Uterus (tissue), 2 donors: Measurements from ENCODE around the gene WDFY4.

Experiments used
- POLR2A ChIP-seq, 2 donors: fragments of 450-650 bp; IDR thresholded peaks; one replicate each; pipeline ENCODE4 v1.6.1; 2016; ENCODE audit warnings: antibody characterized with exemption in 2 of 2, mild to moderate bottlenecking in 1 of 2, moderate library complexity in 1 of 2
- TF ChIP-seq, protein P1 (sequence below), 4 experiments: fragments of 200-600 bp in 2 of 4; fragments of 450-650 bp in 2 of 4; sonication (generic) in 2 of 4; IDR thresholded peaks; one replicate each; pipeline ENCODE4 v1.5.1; 2016 to 2019; ENCODE audit warnings: antibody characterized with exemption in 4 of 4, mild to moderate bottlenecking in 2 of 4, moderate library complexity in 1 of 4

DNA sequence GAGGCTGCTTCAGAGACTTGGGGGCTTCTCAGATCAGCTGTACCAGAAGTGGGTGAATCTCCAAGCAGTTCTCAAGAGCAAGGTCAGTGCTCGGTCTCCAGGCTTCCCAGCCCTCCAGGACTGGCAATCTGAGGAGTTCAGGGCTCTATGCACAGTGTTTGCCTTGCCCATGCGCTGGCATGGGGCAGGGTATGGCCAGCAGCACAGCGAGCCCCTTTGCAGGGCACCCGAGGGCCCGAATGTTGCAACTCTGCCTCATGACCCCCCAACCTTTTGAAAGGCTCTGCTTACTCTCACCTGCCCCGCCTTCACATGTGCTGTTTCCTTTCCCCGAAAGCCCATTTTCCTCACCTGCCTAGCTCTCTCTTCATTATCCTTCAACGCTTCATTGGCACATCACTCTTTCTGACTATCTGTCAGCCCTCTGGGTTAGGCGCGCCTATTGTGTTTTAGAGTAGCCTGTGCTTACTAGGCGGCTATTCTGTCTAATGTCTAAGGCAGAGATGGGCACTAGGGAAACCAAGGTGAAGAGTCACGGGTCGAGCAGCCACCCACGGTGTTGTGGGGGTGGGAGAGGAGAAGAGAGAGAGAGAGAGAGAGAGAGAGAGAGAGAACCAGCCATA, 83.6 kb downstream of the WDFY4 start:
- TF ChIP-seq, protein P1, sequence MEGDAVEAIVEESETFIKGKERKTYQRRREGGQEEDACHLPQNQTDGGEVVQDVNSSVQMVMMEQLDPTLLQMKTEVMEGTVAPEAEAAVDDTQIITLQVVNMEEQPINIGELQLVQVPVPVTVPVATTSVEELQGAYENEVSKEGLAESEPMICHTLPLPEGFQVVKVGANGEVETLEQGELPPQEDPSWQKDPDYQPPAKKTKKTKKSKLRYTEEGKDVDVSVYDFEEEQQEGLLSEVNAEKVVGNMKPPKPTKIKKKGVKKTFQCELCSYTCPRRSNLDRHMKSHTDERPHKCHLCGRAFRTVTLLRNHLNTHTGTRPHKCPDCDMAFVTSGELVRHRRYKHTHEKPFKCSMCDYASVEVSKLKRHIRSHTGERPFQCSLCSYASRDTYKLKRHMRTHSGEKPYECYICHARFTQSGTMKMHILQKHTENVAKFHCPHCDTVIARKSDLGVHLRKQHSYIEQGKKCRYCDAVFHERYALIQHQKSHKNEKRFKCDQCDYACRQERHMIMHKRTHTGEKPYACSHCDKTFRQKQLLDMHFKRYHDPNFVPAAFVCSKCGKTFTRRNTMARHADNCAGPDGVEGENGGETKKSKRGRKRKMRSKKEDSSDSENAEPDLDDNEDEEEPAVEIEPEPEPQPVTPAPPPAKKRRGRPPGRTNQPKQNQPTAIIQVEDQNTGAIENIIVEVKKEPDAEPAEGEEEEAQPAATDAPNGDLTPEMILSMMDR (IDR thresholded peaks at IDR 0.05) = no peak
- no peak for TF ChIP-seq POLR2A (IDR thresholded peaks at IDR 0.05)
